GM10266 (cell line): ENCODE data around the gene SENP7.

Experiments used
- DNase-seq: peaks from one replicate; pipeline ENCODE4 v3.0.0; 2012; ENCODE audit errors: extremely low spot score
- TF ChIP-seq, protein P1 (sequence below): IDR thresholded peaks from 2 replicates; pipeline ENCODE4 v1.5.1; 2012; ENCODE audit warnings: mild to moderate bottlenecking, low read depth; ENCODE audit not compliant: control insufficient read depth, insufficient read depth; ENCODE audit errors: missing control alignments

SENP7 gene

GRCh38 chr3:101423984-101424888, 88.8 kb downstream of the SENP7 start:
- DNase-seq = no peak
- TF ChIP-seq, protein P1, sequence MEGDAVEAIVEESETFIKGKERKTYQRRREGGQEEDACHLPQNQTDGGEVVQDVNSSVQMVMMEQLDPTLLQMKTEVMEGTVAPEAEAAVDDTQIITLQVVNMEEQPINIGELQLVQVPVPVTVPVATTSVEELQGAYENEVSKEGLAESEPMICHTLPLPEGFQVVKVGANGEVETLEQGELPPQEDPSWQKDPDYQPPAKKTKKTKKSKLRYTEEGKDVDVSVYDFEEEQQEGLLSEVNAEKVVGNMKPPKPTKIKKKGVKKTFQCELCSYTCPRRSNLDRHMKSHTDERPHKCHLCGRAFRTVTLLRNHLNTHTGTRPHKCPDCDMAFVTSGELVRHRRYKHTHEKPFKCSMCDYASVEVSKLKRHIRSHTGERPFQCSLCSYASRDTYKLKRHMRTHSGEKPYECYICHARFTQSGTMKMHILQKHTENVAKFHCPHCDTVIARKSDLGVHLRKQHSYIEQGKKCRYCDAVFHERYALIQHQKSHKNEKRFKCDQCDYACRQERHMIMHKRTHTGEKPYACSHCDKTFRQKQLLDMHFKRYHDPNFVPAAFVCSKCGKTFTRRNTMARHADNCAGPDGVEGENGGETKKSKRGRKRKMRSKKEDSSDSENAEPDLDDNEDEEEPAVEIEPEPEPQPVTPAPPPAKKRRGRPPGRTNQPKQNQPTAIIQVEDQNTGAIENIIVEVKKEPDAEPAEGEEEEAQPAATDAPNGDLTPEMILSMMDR = no peak

DNA sequence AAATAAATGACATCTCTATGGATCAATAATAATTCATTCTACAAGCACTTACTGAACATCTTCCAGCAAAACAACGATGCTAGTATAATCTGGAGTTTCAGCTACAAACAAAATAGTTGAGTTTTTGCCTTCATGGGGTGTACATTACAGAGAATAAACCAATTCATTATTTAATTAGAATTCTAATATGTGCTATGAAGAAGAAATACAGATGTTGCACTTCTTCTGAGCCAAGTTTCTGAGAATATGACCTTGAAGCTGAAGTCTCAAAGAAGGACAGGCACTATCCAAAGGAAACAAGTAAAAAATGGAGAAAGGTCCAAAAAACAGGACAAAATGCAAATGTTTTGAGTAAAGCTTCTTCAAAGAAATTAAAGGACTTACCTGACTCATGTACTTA, 94.2 kb downstream of the SENP7 start:
- TF ChIP-seq, protein P1 = no peak

DNA sequence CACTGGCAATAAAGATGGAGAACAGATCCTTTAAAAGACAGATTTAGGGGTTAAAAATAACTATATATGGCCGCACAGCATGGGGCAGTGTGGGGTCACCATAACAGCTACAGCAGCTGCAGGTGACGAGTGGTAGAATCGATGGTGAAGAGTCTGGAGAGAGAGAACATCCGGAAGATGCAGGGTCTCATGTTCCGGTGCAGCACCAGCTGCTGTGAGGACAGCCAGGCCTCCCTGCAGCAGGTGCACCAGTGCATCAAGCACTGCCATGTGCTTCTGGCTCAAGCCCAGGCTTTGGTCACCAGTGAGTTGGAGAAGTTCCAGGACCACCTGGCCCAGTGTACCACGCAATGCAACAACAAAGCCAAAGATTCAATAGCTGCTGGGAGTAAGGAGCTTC, 98.9 kb downstream of the SENP7 start:
- no peak for DNase-seq

More for the DNA sequence above, 94.2 kb downstream of the SENP7 start:
- DNase-seq = no peak

GRCh38 chr3:101413656-101414055, 99.4 kb downstream of the SENP7 start:
- no peak for DNase-seq
- TF ChIP-seq, protein P1 = no peak

More for the DNA sequence above, 98.9 kb downstream of the SENP7 start:
- TF ChIP-seq, protein P1 = no peak

- DNase-seq = no peak
- TF ChIP-seq, protein P1 = no peak
These were observed 121.5 kb downstream of the SENP7 start for GRCh38 chr3:101391413-101391950.

DNA sequence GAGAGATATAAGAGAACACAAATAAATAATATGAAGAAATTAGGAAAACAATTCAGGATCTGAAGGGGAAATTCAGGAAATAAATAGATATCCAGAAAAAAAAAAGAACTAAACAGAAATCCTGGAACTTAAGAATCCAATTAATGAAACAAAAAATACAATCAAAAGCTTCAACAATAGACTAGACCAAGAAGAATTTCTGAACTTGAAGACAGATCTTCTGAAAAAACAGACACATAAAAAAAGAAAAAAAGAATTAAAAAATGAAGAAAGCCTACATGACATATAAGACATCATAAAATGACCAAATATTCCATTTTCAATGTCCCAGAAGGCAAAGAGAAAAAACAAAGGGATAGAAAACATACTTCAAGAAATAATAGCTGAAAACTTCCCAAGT, 124.3 kb downstream of the SENP7 start:
- TF ChIP-seq, protein P1 = no peak
- no peak for DNase-seq

GRCh38 chr3:101387351-101387750, 125.7 kb downstream of the SENP7 start:
- TF ChIP-seq, protein P1 = no peak
- DNase-seq = no peak
